Bronchial smooth muscle cell (primary cell): ENCODE results near the gene IL22RA2. TPM values are rescaled to one million over a fixed set of nuclear protein-coding genes. Genes with fewer than 3 reads are reported as not detected.

ENCODE experiments used
- total RNA-seq: library from RNA; depleted of rRNA; stranded (reverse); fragments of >200 nt; gene quantifications from 2 replicates; pipeline ENCODE4 v1.2.1, GENCODE V29; 2014

Gene IL22RA2, protein sequence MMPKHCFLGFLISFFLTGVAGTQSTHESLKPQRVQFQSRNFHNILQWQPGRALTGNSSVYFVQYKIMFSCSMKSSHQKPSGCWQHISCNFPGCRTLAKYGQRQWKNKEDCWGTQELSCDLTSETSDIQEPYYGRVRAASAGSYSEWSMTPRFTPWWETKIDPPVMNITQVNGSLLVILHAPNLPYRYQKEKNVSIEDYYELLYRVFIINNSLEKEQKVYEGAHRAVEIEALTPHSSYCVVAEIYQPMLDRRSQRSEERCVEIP
- total RNA-seq = not detected in 2 replicates

DNA sequence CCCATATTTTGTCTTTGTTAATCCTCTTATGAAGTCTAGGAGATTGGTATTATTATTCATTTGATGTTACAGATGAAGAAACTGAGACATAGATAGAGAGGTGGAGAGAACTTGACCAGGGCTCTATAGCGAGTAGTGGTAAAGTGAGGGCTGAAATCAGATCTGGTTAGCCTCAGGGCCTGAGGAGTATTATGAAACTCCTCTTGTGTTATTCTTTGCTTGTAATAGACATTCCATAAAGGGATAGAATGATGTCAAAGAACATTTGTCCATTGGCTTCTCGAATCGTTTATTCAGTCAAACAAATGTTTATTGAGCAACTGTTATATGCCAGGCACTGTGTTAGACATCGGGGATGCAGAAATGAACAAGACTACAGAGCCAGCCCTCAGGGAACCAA lies at the start of gene IL22RA2:
Gene IL22RA2, minus strand, starts transcription at position 144 of the 400 bp plus-strand sequence. CDS start 11,895 bp downstream, outside the sequence.

DNA sequence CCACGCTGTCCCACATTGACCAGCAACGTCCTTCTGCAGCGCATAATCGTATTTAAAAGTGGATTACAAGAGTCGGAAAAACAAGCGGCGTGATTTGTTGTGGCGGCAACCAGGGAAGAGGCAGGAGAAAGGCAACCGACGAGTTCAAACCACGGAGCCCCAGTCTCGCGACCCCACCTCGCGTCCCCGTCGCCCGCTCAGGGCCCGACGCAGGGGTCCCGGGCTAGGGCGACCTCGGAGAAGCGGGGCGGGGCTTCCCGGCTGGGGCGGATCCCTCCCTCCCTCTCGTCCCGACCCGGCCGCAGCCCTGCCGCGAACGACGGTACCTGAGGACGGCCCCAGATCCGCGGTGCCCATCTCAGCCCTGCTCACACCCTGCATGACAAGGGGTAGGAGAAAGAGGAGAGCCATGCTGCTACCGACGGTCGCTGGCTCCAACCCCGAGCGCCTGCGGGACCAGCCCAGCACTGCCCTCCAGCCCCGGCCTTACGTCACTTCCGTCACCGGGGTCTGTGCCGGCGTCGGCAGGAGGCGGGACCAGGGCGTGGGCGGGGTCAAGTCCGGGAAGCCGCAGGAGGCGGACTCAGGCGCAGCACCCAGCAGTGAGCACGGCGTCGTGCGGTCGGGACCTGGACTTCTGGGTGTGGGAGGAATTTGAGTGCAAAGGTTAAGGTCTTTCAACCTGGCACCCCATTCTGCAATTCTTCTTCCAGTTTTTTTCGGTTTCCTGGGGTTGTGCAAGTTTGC lies 45.6 kb upstream of the IL22RA2 start, which contains the start of gene IFNGR1:
Gene IFNGR1, minus strand, starts transcription at position 469 of the 747 bp plus-strand sequence. Its CDS starts 58 bp downstream, at position 411.

Other genes with a start within 250 kb of the IL22RA2 start
- 0.17 and 0.32 TPM in 2 replicates for gene IL20RA, start 128.7 kb downstream of the IL22RA2 start, total RNA-seq
- gene IFNGR1, start 45.7 kb upstream of the IL22RA2 start, total RNA-seq = 40.2 and 49.7 TPM in 2 replicates